Gastrocnemius medialis (tissue), 4 donors: ENCODE measurements around the gene CCIN. TPM values are rescaled to one million over a fixed set of nuclear protein-coding genes. Genes with fewer than 3 reads are reported as not detected.
A peak's percentile ranks its signal among the peaks of the same experiment; 100 is the strongest.

Experiments used
- ATAC-seq, 2 donors: fragments of 150-250 bp; one replicate each; pipeline ENCODE4 v1.9.1; 2016
- DNase-seq, 2 donors: peaks; one replicate each; pipeline ENCODE4 v3.0.0-alpha.2; 2019
- H3K27ac ChIP-seq, 4 donors: fragments of 200-600 bp; sonication (generic); 1 replicate in 1 of 4; 2 replicates in 3 of 4; pipeline ENCODE4 v1.5.1; 2016 to 2018; ENCODE audit warnings: mild to moderate bottlenecking in 2 of 4, moderate library complexity in 1 of 4
- H3K27me3 ChIP-seq, 3 donors: fragments of 200-600 bp; sonication (generic) in 2 of 3; 1 replicate in 1 of 3; 2 replicates in 2 of 3; pipeline versions ENCODE4 v1.5.1 to v1.6.0; 2016 to 2019; ENCODE audit warnings: mild to moderate bottlenecking in 1 of 3, moderate library complexity in 1 of 3
- H3K36me3 ChIP-seq, 2 donors: fragments of 200-600 bp; sonication (generic) in 1 of 2; one replicate each; pipeline ENCODE4 v1.5.1; 2017 to 2018
- H3K4me1 ChIP-seq, 2 donors: fragments of 200-600 bp; sonication (generic) in 1 of 2; one replicate each; pipeline ENCODE4 v1.5.1; 2016 to 2017; ENCODE audit warnings: mild to moderate bottlenecking in 2 of 2
- H3K4me3 ChIP-seq, 4 donors: fragments of 200-600 bp; sonication (generic) in 3 of 4; 1 replicate in 1 of 4; 2 replicates in 3 of 4; pipeline ENCODE4 v1.5.1; 2016 to 2019; ENCODE audit warnings: mild to moderate bottlenecking in 2 of 4
- H3K9me3 ChIP-seq, 3 donors: fragments of 200-600 bp; sonication (generic) in 2 of 3; 1 replicate in 1 of 3; 2 replicates in 2 of 3; pipeline ENCODE4 v1.5.1; 2016 to 2019
- CTCF ChIP-seq, 5 experiments: fragments of 450-650 bp in 3 of 5; fragments of 200-600 bp in 2 of 5; sonication (generic) in 2 of 5; IDR thresholded peaks in 4 of 5; conservative IDR thresholded peaks in 1 of 5; 1 replicate in 4 of 5; 2 replicates in 1 of 5; pipeline ENCODE4 v1.5.1; 2016 to 2019; ENCODE audit warnings: antibody characterized with exemption in 5 of 5, mild to moderate bottlenecking in 3 of 5, moderate library complexity in 3 of 5
- POLR2A ChIP-seq, 2 donors: fragments of 450-650 bp; IDR thresholded peaks; one replicate each; pipeline ENCODE4 v1.6.1; 2017; ENCODE audit warnings: antibody characterized with exemption in 2 of 2, mild to moderate bottlenecking in 2 of 2, moderate library complexity in 2 of 2
- in situ Hi-C, 4 donors: fragments of 200-750 bp; cut with MboI; loops; one replicate each; pipeline versions ENCODE4 v1.15.0 to v1.8.0; 2017; ENCODE audit warnings: low sequenced_read_pairs in 4 of 4
- intact Hi-C: fragments of 100-400 bp; cut with DNase I; formaldehyde crosslinking; loops from one replicate; pipeline ENCODE4 v1.15.1; 2023; ENCODE audit warnings: low total_unique reads
- total RNA-seq, 4 donors: library from RNA; depleted of rRNA; stranded (reverse); fragments of >200 nt; gene quantifications; one replicate each; pipeline versions ENCODE4 v1.1.0 to v1.2.3, GENCODE V29; 2016

CCIN gene
- total RNA-seq, 4 donors from 2014 or later, result not detected

GRCh38 chr9:36161187-36161586 is 8.0 kb upstream of the CCIN start:
- Histone ChIP-seq H3K4me1 (peaks cover 0 to 10% of the 10 kb centered on the region in 2 donors), H3K4me3 (no peak overlapping the region), H3K9me3 (no peaks in the 10 kb centered on the region), H3K27ac (peak overlapping the region; percentile 18 to 61 (median 42)), H3K36me3 (no peaks in the 10 kb centered on the region), H3K27me3 (peaks cover 0 to 7% (median 5%) of the 10 kb centered on the region in 3 donors)
- ATAC-seq, result peak; percentile 38 to 46
- TF ChIP-seq CTCF (IDR thresholded peaks at IDR 0.05 in 4 of 5, conservative IDR thresholded peaks at IDR 0.05 in 1 of 5), result no peak
- TF ChIP-seq POLR2A (IDR thresholded peaks at IDR 0.05), result no peak
- no peak for DNase-seq
- intact Hi-C loops (loop anchor here (10.0 kb wide), 1 partner anchor 126 kb away; the partner anchor contains the start of gene RECK), in situ Hi-C loops (no loop called here)

- Histone ChIP-seq H3K36me3 (no peaks in the 10 kb centered on the region), H3K27ac (peak overlapping the region in 3 of 4 donors; percentile 61 to 71 (median 63)), H3K9me3 (no peaks in the 10 kb centered on the region), H3K4me1 (peaks cover 2 to 18% of the 10 kb centered on the region in 2 donors), H3K4me3 (no peak overlapping the region), H3K27me3 (peaks cover 0 to 9% (median 5%) of the 10 kb centered on the region in 3 donors)
- DNase-seq (no peak), ATAC-seq (no peak)
- intact Hi-C loops, result loop anchor here (10.0 kb wide), 1 partner anchor 127 kb away; the partner anchor contains the start of gene RECK
- no peak for TF ChIP-seq CTCF (IDR thresholded peaks at IDR 0.05 in 4 of 5, conservative IDR thresholded peaks at IDR 0.05 in 1 of 5)
- no peak for TF ChIP-seq POLR2A (IDR thresholded peaks at IDR 0.05)
- in situ Hi-C loops, result no loop called here
These were observed 6.9 kb upstream of the CCIN start for GRCh38 chr9:36162211-36162738.

GRCh38 chr9:36163049-36163785 is 6.0 kb upstream of the CCIN start:
- H3K4me1 ChIP-seq, result peaks cover 2 to 18% of the 10 kb centered on the region in 2 donors
- peak in 1 of 2 donors; percentile 40 for DNase-seq
- intact Hi-C loops, result loop anchor here (10.0 kb wide), 1 partner anchor 128 kb away; the partner anchor contains the start of gene RECK

GRCh38 chr9:36163786-36164170 is 5.4 kb upstream of the CCIN start:
- peaks cover 2 to 18% of the 10 kb centered on the region in 2 donors for H3K4me1 ChIP-seq

More at GRCh38 chr9:36163049-36163785, 6.0 kb upstream of the CCIN start:
- H3K4me3 ChIP-seq, result no peak overlapping the region
- peaks cover 0 to 9% (median 5%) of the 10 kb centered on the region in 3 donors for H3K27me3 ChIP-seq
- in situ Hi-C loops, result no loop called here
- TF ChIP-seq CTCF (IDR thresholded peaks at IDR 0.05 in 4 of 5, conservative IDR thresholded peaks at IDR 0.05 in 1 of 5) (no peak), POLR2A (IDR thresholded peaks at IDR 0.05) (no peak)
- H3K9me3 ChIP-seq, result no peaks in the 10 kb centered on the region
- H3K36me3 ChIP-seq, result no peaks in the 10 kb centered on the region
- no peak for ATAC-seq
- H3K27ac ChIP-seq, result peak overlapping the region; percentile 61 to 71 (median 65)

More at GRCh38 chr9:36163786-36164170, 5.4 kb upstream of the CCIN start:
- Histone ChIP-seq H3K27me3 (peaks cover 0 to 9% (median 8%) of the 10 kb centered on the region in 3 donors), H3K36me3 (no peaks in the 10 kb centered on the region), H3K27ac (peak overlapping the region; percentile 61 to 71 (median 65)), H3K9me3 (no peaks in the 10 kb centered on the region), H3K4me3 (no peak overlapping the region)
- intact Hi-C loops, result loop anchor here (10.0 kb wide), 1 partner anchor 129 kb away; the partner anchor contains the start of gene RECK
- ATAC-seq, result peak; percentile 29 to 53
- in situ Hi-C loops, result no loop called here
- DNase-seq, result no peak
- TF ChIP-seq CTCF (IDR thresholded peaks at IDR 0.05 in 4 of 5, conservative IDR thresholded peaks at IDR 0.05 in 1 of 5) (no peak), POLR2A (IDR thresholded peaks at IDR 0.05) (no peak)
